NB4 (cell line): ENCODE measurements around the gene ACTRT2.

Experiments
- DNase-seq: peaks from one replicate; pipeline ENCODE4 v3.0.0; 2010; ENCODE audit warnings: low read depth
- H3K4me3 ChIP-seq: one replicate; pipeline ENCODE4 v1.5.1; 2011; ENCODE audit warnings: mild to moderate bottlenecking, low read depth, low read length, moderate library complexity
- MYC ChIP-seq: IDR thresholded peaks from 2 replicates; pipeline ENCODE4 v1.6.1; 2011; ENCODE audit warnings: low read depth, low read length
- POLR2A ChIP-seq: IDR thresholded peaks from 2 replicates; pipeline ENCODE4 v1.6.1; 2011; ENCODE audit warnings: mild to moderate bottlenecking; ENCODE audit not compliant: insufficient read length; ENCODE audit errors: extremely low read depth
- TF ChIP-seq, protein P1 (sequence below): IDR thresholded peaks from 2 replicates; pipeline ENCODE4 v1.6.1; 2011; ENCODE audit warnings: low read depth, low read length
- TF ChIP-seq, protein P2 (sequence below): IDR thresholded peaks from one replicate; pipeline ENCODE4 v1.5.1; 2012; ENCODE audit warnings: low read depth, low read length

The ACTRT2 gene

DNA sequence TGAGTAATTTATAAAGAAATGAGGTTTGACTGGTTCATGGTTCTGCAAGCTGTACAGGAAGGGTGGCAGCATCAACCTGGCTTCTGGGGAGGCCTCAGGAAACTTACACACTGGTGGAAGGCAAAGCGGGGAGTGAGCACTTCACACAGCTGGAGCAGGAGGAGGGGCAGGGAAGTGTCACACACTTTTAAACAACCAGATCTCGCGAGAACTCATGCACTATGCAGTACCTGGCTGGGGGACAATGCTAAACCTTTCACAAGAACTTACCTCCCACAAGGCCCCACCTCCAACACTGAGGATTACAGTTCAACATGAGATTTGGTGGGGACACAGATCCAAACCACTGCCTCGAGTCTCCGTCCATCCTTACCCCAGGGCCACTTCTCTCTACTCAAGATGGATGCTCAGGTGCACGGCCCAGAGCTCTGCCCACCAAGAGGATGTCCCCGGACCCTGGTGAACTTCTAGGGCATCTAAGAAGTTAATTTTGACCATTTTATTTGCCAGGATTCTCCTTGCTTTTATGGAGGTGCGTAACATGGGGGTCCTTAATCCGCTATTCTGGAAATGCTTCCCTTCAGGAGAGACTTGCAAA, 22.7 kb upstream of the ACTRT2 start:
- H3K4me3 ChIP-seq = no peak overlapping the region
- TF ChIP-seq, protein P1, sequence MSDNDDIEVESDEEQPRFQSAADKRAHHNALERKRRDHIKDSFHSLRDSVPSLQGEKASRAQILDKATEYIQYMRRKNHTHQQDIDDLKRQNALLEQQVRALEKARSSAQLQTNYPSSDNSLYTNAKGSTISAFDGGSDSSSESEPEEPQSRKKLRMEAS = no peak
- no peak for TF ChIP-seq MYC
- TF ChIP-seq POLR2A = no peak
- TF ChIP-seq, protein P2, sequence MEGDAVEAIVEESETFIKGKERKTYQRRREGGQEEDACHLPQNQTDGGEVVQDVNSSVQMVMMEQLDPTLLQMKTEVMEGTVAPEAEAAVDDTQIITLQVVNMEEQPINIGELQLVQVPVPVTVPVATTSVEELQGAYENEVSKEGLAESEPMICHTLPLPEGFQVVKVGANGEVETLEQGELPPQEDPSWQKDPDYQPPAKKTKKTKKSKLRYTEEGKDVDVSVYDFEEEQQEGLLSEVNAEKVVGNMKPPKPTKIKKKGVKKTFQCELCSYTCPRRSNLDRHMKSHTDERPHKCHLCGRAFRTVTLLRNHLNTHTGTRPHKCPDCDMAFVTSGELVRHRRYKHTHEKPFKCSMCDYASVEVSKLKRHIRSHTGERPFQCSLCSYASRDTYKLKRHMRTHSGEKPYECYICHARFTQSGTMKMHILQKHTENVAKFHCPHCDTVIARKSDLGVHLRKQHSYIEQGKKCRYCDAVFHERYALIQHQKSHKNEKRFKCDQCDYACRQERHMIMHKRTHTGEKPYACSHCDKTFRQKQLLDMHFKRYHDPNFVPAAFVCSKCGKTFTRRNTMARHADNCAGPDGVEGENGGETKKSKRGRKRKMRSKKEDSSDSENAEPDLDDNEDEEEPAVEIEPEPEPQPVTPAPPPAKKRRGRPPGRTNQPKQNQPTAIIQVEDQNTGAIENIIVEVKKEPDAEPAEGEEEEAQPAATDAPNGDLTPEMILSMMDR = no peak
- DNase-seq = no peak

DNA sequence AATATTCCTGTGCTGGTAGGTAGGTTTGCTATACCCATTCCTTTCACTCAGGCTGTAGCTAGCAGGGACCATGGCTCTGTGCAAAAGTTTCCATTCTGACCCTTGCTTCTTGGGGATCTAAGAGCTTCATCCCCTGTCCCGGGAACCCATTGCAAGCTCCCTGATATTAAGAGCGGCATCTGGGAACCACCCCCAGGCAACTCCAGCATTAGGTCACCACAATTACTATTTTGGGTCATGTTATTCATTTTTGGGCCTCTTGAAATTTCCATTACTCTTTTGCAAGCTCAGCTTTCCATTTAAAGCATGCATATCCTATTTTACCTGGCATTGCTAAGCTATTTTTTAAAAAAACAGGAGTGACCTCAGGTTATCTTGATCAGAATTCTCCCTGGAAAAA, 22.1 kb upstream of the ACTRT2 start:
- no peak for DNase-seq
- no peak for TF ChIP-seq POLR2A
- no peak for TF ChIP-seq MYC
- TF ChIP-seq, protein P2 = no peak
- TF ChIP-seq, protein P1 = no peak

DNA sequence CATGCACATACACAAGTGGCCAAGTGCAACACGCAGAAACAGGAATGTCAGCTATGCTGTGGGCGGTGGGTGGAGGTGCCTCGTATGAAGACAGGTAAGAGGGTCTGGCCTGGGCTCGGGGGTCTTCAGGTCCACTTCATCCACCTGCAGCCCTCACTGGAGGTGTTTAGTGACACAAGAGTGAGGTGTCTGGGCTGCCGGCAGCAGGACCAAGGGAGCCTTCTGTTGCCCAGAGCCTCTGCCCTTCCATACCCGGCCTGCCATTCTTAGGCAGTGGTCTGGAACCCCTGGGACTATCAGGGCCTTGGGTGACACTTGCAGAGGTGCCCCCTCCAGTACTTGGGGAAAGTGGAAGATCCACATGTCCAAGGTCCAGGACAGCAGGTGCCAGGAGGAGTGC, 21.7 kb upstream of the ACTRT2 start:
- DNase-seq = no peak
- TF ChIP-seq MYC = no peak
- TF ChIP-seq, protein P1 = no peak
- no peak for TF ChIP-seq POLR2A
- TF ChIP-seq, protein P2 = no peak
- no peak overlapping the region for H3K4me3 ChIP-seq

More for the DNA sequence above, 22.1 kb upstream of the ACTRT2 start:
- no peak overlapping the region for H3K4me3 ChIP-seq

DNA sequence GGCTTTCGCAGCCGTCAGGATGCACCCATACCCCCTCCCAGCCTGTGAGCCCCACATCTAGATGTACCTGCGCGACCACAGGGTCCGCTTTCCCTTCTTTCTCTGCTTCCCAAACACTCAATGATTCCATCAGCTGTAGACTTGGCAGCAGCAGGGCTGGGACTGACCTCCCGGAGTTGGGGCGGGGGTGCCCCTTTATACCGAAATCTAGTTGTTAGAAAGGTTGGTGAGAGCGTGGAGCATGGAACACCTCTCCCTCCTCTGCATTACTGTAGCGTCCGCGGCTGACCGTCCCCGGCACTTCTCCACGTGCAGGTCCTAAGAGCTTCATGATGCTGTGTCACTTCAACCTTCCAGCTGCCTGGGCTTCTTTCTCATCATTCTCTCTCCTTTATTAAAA, 21.1 kb upstream of the ACTRT2 start:
- no peak overlapping the region for H3K4me3 ChIP-seq
- DNase-seq = no peak
- TF ChIP-seq, protein P1 = no peak
- no peak for TF ChIP-seq MYC
- TF ChIP-seq, protein P2 = no peak

DNA sequence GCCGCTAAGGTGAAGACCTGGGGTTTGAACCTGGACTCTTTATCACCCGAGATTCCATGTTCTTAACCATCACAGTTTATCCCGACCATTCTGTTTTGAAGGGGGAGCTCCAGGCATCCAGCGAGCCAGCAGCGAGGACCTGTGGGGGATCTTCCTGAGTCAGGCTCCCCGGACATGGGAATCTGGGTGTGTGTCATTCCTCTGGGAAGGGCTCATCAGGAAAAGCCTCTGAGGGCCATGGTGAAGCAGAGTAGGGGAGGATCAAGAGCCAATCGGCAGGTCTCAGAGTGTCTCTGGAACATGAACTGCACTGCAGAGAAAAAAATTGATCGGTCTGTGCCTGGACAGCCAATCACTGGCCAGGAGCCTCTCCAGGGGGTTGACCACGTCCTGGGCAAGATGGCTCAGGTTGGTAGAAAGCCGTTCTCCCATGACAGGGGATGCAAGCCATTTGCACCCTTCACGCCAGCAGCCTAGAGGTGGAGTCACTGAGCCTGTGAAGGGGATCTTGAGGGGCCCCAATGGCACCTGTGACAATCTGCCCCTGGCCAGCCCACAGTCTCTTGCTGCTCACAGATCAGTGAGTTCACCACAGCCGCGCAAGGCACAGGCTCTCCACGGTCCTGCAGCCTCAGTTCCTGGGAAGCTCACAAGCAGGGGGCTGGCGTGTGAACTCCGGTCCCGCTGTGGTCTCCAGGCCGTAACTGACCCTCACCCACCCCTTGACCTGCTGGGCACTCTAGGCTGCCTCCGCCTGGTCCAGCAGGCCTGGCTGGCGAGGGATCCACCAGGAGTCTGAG, 20.4 kb upstream of the ACTRT2 start:
- no peak overlapping the region for H3K4me3 ChIP-seq
- TF ChIP-seq, protein P1 = no peak
- TF ChIP-seq MYC (no peak), POLR2A (no peak)
- TF ChIP-seq, protein P2 = no peak
- DNase-seq = no peak
